SK-N-SH treated with all-trans-retinoic acid at 6 μM for 48 hours (cell line): ENCODE measurements around the gene ANKRD34B.

Experiments
- ESRRG ChIP-seq: fragments of 250-450 bp; sonication (Bioruptor Pico); IDR thresholded peaks from 2 replicates; pipeline ENCODE4 v1.6.1; 2021; ENCODE audit warnings: mild to moderate bottlenecking
- TCF4 ChIP-seq: fragments of 250-450 bp; sonication (Bioruptor Pico); IDR thresholded peaks from 2 replicates; pipeline ENCODE4 v1.8.0; 2021; ENCODE audit warnings: mild to moderate bottlenecking, moderate library complexity, borderline replicate concordance
- ZFP30 ChIP-seq: fragments of 450-650 bp; formaldehyde crosslinking; IDR thresholded peaks from 2 replicates; pipeline ENCODE4 v1.5.0; 2022; ENCODE audit warnings: mild to moderate bottlenecking, moderate library complexity
- TF ChIP-seq, protein P1 (sequence below): fragments of 250-450 bp; sonication (Bioruptor Pico); IDR thresholded peaks from 2 replicates; pipeline ENCODE4 v1.5.1; 2020; ENCODE audit warnings: low read depth, mild to moderate bottlenecking, moderate library complexity
- TF ChIP-seq, protein P2 (sequence below): fragments of 250-450 bp; sonication (Bioruptor Pico); IDR thresholded peaks from 2 replicates; pipeline ENCODE4 v1.5.0; 2020; ENCODE audit warnings: mild to moderate bottlenecking, moderate library complexity

- TF ChIP-seq, protein P1, sequence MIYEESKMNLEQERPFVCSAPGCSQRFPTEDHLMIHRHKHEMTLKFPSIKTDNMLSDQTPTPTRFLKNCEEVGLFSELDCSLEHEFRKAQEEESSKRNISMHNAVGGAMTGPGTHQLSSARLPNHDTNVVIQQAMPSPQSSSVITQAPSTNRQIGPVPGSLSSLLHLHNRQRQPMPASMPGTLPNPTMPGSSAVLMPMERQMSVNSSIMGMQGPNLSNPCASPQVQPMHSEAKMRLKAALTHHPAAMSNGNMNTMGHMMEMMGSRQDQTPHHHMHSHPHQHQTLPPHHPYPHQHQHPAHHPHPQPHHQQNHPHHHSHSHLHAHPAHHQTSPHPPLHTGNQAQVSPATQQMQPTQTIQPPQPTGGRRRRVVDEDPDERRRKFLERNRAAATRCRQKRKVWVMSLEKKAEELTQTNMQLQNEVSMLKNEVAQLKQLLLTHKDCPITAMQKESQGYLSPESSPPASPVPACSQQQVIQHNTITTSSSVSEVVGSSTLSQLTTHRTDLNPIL = no peak
- TF ChIP-seq ESRRG = no peak
- no peak for TF ChIP-seq TCF4 (CRISPR knock-in tag)
- TF ChIP-seq ZFP30 (CRISPR knock-in tag) = no peak
- TF ChIP-seq, protein P2, sequence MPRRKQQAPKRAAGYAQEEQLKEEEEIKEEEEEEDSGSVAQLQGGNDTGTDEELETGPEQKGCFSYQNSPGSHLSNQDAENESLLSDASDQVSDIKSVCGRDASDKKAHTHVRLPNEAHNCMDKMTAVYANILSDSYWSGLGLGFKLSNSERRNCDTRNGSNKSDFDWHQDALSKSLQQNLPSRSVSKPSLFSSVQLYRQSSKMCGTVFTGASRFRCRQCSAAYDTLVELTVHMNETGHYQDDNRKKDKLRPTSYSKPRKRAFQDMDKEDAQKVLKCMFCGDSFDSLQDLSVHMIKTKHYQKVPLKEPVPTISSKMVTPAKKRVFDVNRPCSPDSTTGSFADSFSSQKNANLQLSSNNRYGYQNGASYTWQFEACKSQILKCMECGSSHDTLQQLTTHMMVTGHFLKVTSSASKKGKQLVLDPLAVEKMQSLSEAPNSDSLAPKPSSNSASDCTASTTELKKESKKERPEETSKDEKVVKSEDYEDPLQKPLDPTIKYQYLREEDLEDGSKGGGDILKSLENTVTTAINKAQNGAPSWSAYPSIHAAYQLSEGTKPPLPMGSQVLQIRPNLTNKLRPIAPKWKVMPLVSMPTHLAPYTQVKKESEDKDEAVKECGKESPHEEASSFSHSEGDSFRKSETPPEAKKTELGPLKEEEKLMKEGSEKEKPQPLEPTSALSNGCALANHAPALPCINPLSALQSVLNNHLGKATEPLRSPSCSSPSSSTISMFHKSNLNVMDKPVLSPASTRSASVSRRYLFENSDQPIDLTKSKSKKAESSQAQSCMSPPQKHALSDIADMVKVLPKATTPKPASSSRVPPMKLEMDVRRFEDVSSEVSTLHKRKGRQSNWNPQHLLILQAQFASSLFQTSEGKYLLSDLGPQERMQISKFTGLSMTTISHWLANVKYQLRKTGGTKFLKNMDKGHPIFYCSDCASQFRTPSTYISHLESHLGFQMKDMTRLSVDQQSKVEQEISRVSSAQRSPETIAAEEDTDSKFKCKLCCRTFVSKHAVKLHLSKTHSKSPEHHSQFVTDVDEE (CRISPR knock-in tag) = no peak
Observed at GRCh38 chr5:80618438-80618837, 48.4 kb upstream of the ANKRD34B start.
